Astrocyte (in vitro differentiated cells and primary cell): ENCODE data around the gene NOSTRIN. TPM values are rescaled to one million over a fixed set of nuclear protein-coding genes. Genes with fewer than 3 reads are reported as not detected.

ENCODE experiments used
- DNase-seq: peaks from one replicate; pipeline ENCODE4 v3.0.0-alpha.2; 2010; ENCODE audit warnings: low read depth
- FAIRE-seq: peaks from 2 replicates; lab custom pipeline; 2011; peaks lifted over from hg19 to GRCh38; lab: Jason Lieb, UNC
- H2AFZ ChIP-seq: 2 replicates; pipeline ENCODE4 v1.6.0; 2012; ENCODE audit warnings: low read depth, low read length, inconsistent platforms
- H3K27ac ChIP-seq: 2 replicates; pipeline ENCODE4 v1.5.1; 2011; ENCODE audit warnings: low read depth, low read length, inconsistent platforms
- H3K27me3 ChIP-seq: 2 replicates; pipeline ENCODE4 v1.6.0; 2011; ENCODE audit warnings: low read length, inconsistent platforms; ENCODE audit not compliant: insufficient read depth
- H3K36me3 ChIP-seq: 2 replicates; pipeline ENCODE4 v1.5.1; 2011; ENCODE audit warnings: low read length, inconsistent platforms; ENCODE audit not compliant: insufficient read depth
- H3K4me1 ChIP-seq: 2 replicates; pipeline ENCODE4 v1.5.1; 2011; ENCODE audit warnings: low read length, inconsistent platforms; ENCODE audit not compliant: insufficient read depth
- H3K4me2 ChIP-seq: 2 replicates; pipeline ENCODE4 v1.6.0; 2012; ENCODE audit warnings: low read length, inconsistent platforms
- H3K4me3 ChIP-seq: 2 replicates; pipeline ENCODE4 v1.5.1; 2011; ENCODE audit warnings: low read depth, mild to moderate bottlenecking, low read length, inconsistent platforms; ENCODE audit not compliant: insufficient read depth
- H3K79me2 ChIP-seq: 2 replicates; pipeline ENCODE4 v1.6.0; 2012; ENCODE audit warnings: mild to moderate bottlenecking, low read length, inconsistent platforms; ENCODE audit not compliant: insufficient read depth
- H3K9ac ChIP-seq: 2 replicates; pipeline ENCODE4 v1.6.0; 2012; ENCODE audit warnings: mild to moderate bottlenecking, low read length, inconsistent platforms
- H3K9me3 ChIP-seq: 2 replicates; pipeline ENCODE4 v1.5.1; 2012; ENCODE audit warnings: low read depth, mild to moderate bottlenecking, low read length, inconsistent platforms; ENCODE audit not compliant: insufficient read depth
- H4K20me1 ChIP-seq: 2 replicates; pipeline ENCODE4 v1.6.0; 2012; ENCODE audit warnings: low read length, inconsistent platforms; ENCODE audit not compliant: insufficient read depth
- H3K27ac Mint-ChIP-seq: one replicate; pipeline ENCODE4 v1.8.0; 2021; ENCODE audit warnings: mild to moderate bottlenecking, mixed read lengths; ENCODE audit not compliant: unreplicated experiment
- H3K27me3 Mint-ChIP-seq: one replicate; pipeline ENCODE4 v1.8.0; 2021; ENCODE audit warnings: low read depth, mixed read lengths; ENCODE audit not compliant: unreplicated experiment
- H3K36me3 Mint-ChIP-seq: one replicate; pipeline ENCODE4 v1.8.0; 2021; ENCODE audit warnings: low read depth, mixed read lengths; ENCODE audit not compliant: unreplicated experiment
- H3K4me1 Mint-ChIP-seq: one replicate; pipeline ENCODE4 v1.8.0; 2021; ENCODE audit warnings: low read depth, mixed read lengths; ENCODE audit not compliant: unreplicated experiment
- H3K4me3 Mint-ChIP-seq: one replicate; pipeline ENCODE4 v1.8.0; 2021; ENCODE audit warnings: mild to moderate bottlenecking, moderate library complexity, mixed read lengths; ENCODE audit not compliant: unreplicated experiment
- H3K9me3 Mint-ChIP-seq: one replicate; pipeline ENCODE4 v1.8.0; 2021; ENCODE audit warnings: mild to moderate bottlenecking, mixed read lengths; ENCODE audit not compliant: unreplicated experiment
- CTCF ChIP-seq: IDR thresholded peaks from 2 replicates; pipeline ENCODE4 v1.5.1; 2011; ENCODE audit warnings: low read depth, mild to moderate bottlenecking, inconsistent platforms, low read length, moderate library complexity; ENCODE audit not compliant: insufficient read depth
- EZH2 ChIP-seq: IDR thresholded peaks from 2 replicates; pipeline ENCODE4 v1.6.1; 2012; ENCODE audit warnings: mild to moderate bottlenecking, low read length, inconsistent platforms; ENCODE audit not compliant: insufficient read depth
- total RNA-seq: library from RNA; stranded (reverse); gene quantifications from 2 replicates; pipeline ENCODE4 v1.2.1, GENCODE V29; 2021

NOSTRIN gene
- total RNA-seq, 1 donor from 2014 or later: not detected

- no peak for FAIRE-seq
- no peak overlapping the region for H3K4me2 ChIP-seq
- TF ChIP-seq CTCF: no peak
- no peak for TF ChIP-seq EZH2
- no peaks in the 10 kb centered on the region for H3K27me3 ChIP-seq
- H3K9ac ChIP-seq: no peak overlapping the region
- no peak overlapping the region for H2AFZ ChIP-seq
- no peaks in the 10 kb centered on the region for H3K36me3 ChIP-seq
- Mint-ChIP-seq H3K27ac (no peak overlapping the region), H3K36me3 (no peaks in the 10 kb centered on the region), H3K27me3 (no peaks in the 10 kb centered on the region), H3K9me3 (no peaks in the 10 kb centered on the region), H3K4me1 (peaks cover 4% of the 10 kb centered on the region), H3K4me3 (no peak overlapping the region)
- peaks cover 5% of the 10 kb centered on the region for H3K4me1 ChIP-seq
- no peak overlapping the region for H3K27ac ChIP-seq
- H3K4me3 ChIP-seq: no peak overlapping the region
- no peaks in the 10 kb centered on the region for H4K20me1 ChIP-seq
- DNase-seq: no peak
- no peaks in the 10 kb centered on the region for H3K9me3 ChIP-seq
- no peaks in the 10 kb centered on the region for H3K79me2 ChIP-seq
These were observed 655 bp downstream of the NOSTRIN start for GRCh38 chr2:168802859-168803725.

GRCh38 chr2:168804214-168804613 lies 1.8 kb downstream of the NOSTRIN start:
- Histone ChIP-seq H3K9me3 (no peaks in the 10 kb centered on the region), H3K4me2 (no peak overlapping the region), H3K27ac (no peak overlapping the region), H2AFZ (no peak overlapping the region), H3K4me3 (no peak overlapping the region), H3K27me3 (no peaks in the 10 kb centered on the region), H3K9ac (no peak overlapping the region), H3K36me3 (no peaks in the 10 kb centered on the region), H4K20me1 (no peaks in the 10 kb centered on the region), H3K79me2 (no peaks in the 10 kb centered on the region), H3K4me1 (peaks cover 5% of the 10 kb centered on the region)
- DNase-seq: no peak
- H3K36me3 Mint-ChIP-seq: no peaks in the 10 kb centered on the region
- no peaks in the 10 kb centered on the region for H3K9me3 Mint-ChIP-seq
- H3K27ac Mint-ChIP-seq: no peak overlapping the region
- no peaks in the 10 kb centered on the region for H3K4me1 Mint-ChIP-seq
- H3K4me3 Mint-ChIP-seq: no peak overlapping the region
- FAIRE-seq: no peak
- TF ChIP-seq EZH2 (no peak), CTCF (no peak)
- H3K27me3 Mint-ChIP-seq: no peaks in the 10 kb centered on the region

GRCh38 chr2:168805615-168806014 lies 3.2 kb downstream of the NOSTRIN start:
- no peak overlapping the region for H3K4me3 ChIP-seq
- peaks cover 5% of the 10 kb centered on the region for H3K4me1 ChIP-seq
- no peaks in the 10 kb centered on the region for H3K79me2 ChIP-seq
- H3K27ac Mint-ChIP-seq: no peak overlapping the region
- H2AFZ ChIP-seq: no peak overlapping the region
- TF ChIP-seq EZH2 (no peak), CTCF (no peak)
- no peaks in the 10 kb centered on the region for H3K9me3 Mint-ChIP-seq
- no peaks in the 10 kb centered on the region for H3K9me3 ChIP-seq
- no peaks in the 10 kb centered on the region for H3K27me3 Mint-ChIP-seq
- H3K9ac ChIP-seq: no peak overlapping the region
- FAIRE-seq (no peak), DNase-seq (no peak)
- H3K4me1 Mint-ChIP-seq: no peaks in the 10 kb centered on the region
- no peak overlapping the region for H3K27ac ChIP-seq
- no peaks in the 10 kb centered on the region for H3K36me3 ChIP-seq
- no peaks in the 10 kb centered on the region for H3K27me3 ChIP-seq
- no peak overlapping the region for H3K4me3 Mint-ChIP-seq
- no peak overlapping the region for H3K4me2 ChIP-seq
- no peaks in the 10 kb centered on the region for H3K36me3 Mint-ChIP-seq
- H4K20me1 ChIP-seq: no peaks in the 10 kb centered on the region
